ENCODE results near the gene PEX11A.

PEX11A gene

GRCh38 chr15:89704411-89704810 lies 13.9 kb upstream of the PEX11A start:
- no peak for ATAC-seq
- no peak for TF ChIP-seq PPARA (CRISPR knock-in tag; IDR thresholded peaks at IDR 0.05; ENCODE audit: borderline replicate concordance)
- no peak for TF ChIP-seq OSR1 (CRISPR knock-in tag; IDR thresholded peaks at IDR 0.05)
- TF ChIP-seq ESRRG (CRISPR knock-in tag; IDR thresholded peaks at IDR 0.05): no peak
- no peak for TF ChIP-seq ZNF565 (CRISPR knock-in tag; conservative IDR thresholded peaks at IDR 0.05; ENCODE audit: low read depth)
- TF ChIP-seq GLIS3 (CRISPR knock-in tag; IDR thresholded peaks at IDR 0.05): no peak
- TF ChIP-seq ISL1 (CRISPR knock-in tag; IDR thresholded peaks at IDR 0.05): no peak
- no peak for TF ChIP-seq BACH2 (CRISPR knock-in tag; IDR thresholded peaks at IDR 0.05; ENCODE audit: borderline replicate concordance)
- no peak for TF ChIP-seq ZC3H10 (CRISPR knock-in tag; IDR thresholded peaks at IDR 0.05)
- TF ChIP-seq ZNF8 (CRISPR knock-in tag; IDR thresholded peaks at IDR 0.05): no peak
- TF ChIP-seq CSRNP3 (CRISPR knock-in tag; IDR thresholded peaks at IDR 0.05): no peak
- no peak for TF ChIP-seq TSHZ2 (CRISPR knock-in tag; IDR thresholded peaks at IDR 0.05)
- no peak for TF ChIP-seq ZFP3 (CRISPR knock-in tag; IDR thresholded peaks at IDR 0.05)
- no peak for TF ChIP-seq ARNTL (CRISPR knock-in tag; IDR thresholded peaks at IDR 0.05; ENCODE audit: borderline replicate concordance, low read depth)
- no peak for TF ChIP-seq TCF4 (CRISPR knock-in tag; IDR thresholded peaks at IDR 0.05; ENCODE audit: borderline replicate concordance)

GRCh38 chr15:89695198-89695597 lies 4.6 kb upstream of the PEX11A start:
- TF ChIP-seq ZNF8 (CRISPR knock-in tag; IDR thresholded peaks at IDR 0.05) (no peak), GLIS3 (CRISPR knock-in tag; IDR thresholded peaks at IDR 0.05) (no peak), PPARA (CRISPR knock-in tag; IDR thresholded peaks at IDR 0.05; ENCODE audit: borderline replicate concordance) (no peak), ESRRG (CRISPR knock-in tag; IDR thresholded peaks at IDR 0.05) (no peak), ZNF565 (CRISPR knock-in tag; conservative IDR thresholded peaks at IDR 0.05; ENCODE audit: low read depth) (no peak), ISL1 (CRISPR knock-in tag; IDR thresholded peaks at IDR 0.05) (no peak)
- no peak for ATAC-seq

- no peak for ATAC-seq
- no peak for TF ChIP-seq ZFP3 (CRISPR knock-in tag; IDR thresholded peaks at IDR 0.05)
- TF ChIP-seq CSDC2 (CRISPR knock-in tag; IDR thresholded peaks at IDR 0.05): no peak
- TF ChIP-seq RARB (CRISPR knock-in tag; IDR thresholded peaks at IDR 0.05): no peak
- TF ChIP-seq BACH2 (CRISPR knock-in tag; IDR thresholded peaks at IDR 0.05; ENCODE audit: borderline replicate concordance): no peak
- TF ChIP-seq ZFP30 (CRISPR knock-in tag; IDR thresholded peaks at IDR 0.05): no peak
- no peak for TF ChIP-seq ESRRG (CRISPR knock-in tag; IDR thresholded peaks at IDR 0.05)
- no peak for TF ChIP-seq TCF4 (CRISPR knock-in tag; IDR thresholded peaks at IDR 0.05; ENCODE audit: borderline replicate concordance)
- no peak for TF ChIP-seq TSHZ2 (CRISPR knock-in tag; IDR thresholded peaks at IDR 0.05)
- no peak for TF ChIP-seq ZNF70 (CRISPR knock-in tag; IDR thresholded peaks at IDR 0.05)
- TF ChIP-seq PATZ1 (CRISPR knock-in tag; IDR thresholded peaks at IDR 0.05; ENCODE audit: borderline replicate concordance): no peak
- TF ChIP-seq CREB5 (CRISPR knock-in tag; IDR thresholded peaks at IDR 0.05; ENCODE audit: low read depth): no peak
- TF ChIP-seq GLIS3 (CRISPR knock-in tag; IDR thresholded peaks at IDR 0.05): no peak
- no peak for TF ChIP-seq TOX (CRISPR knock-in tag; IDR thresholded peaks at IDR 0.05; ENCODE audit: borderline replicate concordance)
- no peak for TF ChIP-seq ZC3H10 (CRISPR knock-in tag; IDR thresholded peaks at IDR 0.05)
- TF ChIP-seq CSRNP3 (CRISPR knock-in tag; IDR thresholded peaks at IDR 0.05): no peak
- TF ChIP-seq ARNTL (CRISPR knock-in tag; IDR thresholded peaks at IDR 0.05; ENCODE audit: borderline replicate concordance, low read depth): no peak
- TF ChIP-seq PPARA (CRISPR knock-in tag; IDR thresholded peaks at IDR 0.05; ENCODE audit: borderline replicate concordance): no peak
Observed at GRCh38 chr15:89693696-89694095, 3.1 kb upstream of the PEX11A start.

Measured in SK-N-SH treated with all-trans-retinoic acid at 6 μM for 48 hours (cell line).